ENCODE results near the gene SLC14A1. TPM values are rescaled to one million over a fixed set of nuclear protein-coding genes. Genes with fewer than 3 reads are reported as not detected.

Gene SLC14A1
- total and polyA plus RNA-seq, 2 donors from 2014 or later: 8.5 to 15.3 TPM

- FAIRE-seq (no peak), DNase-seq (no peak)
- H3K9ac ChIP-seq (ENCODE audit: low read length in 3 of 3): no peak overlapping the region
- no peaks in the 10 kb centered on the region for H3K36me3 ChIP-seq (ENCODE audit: control insufficient read depth in 2 of 3, insufficient read depth in 3 of 3, low read length in 3 of 3)
- H3K27me3 ChIP-seq (ENCODE audit: control insufficient read depth, insufficient read depth, low read length): no peaks in the 10 kb centered on the region
- H3K9me3 ChIP-seq (ENCODE audit: control insufficient read depth in 2 of 3, insufficient read depth in 1 of 3, low read length in 3 of 3): no peaks in the 10 kb centered on the region
- no peak overlapping the region for H3K27ac ChIP-seq (ENCODE audit: low read depth in 2 of 2, low read length in 2 of 2)
- intact Hi-C loops (cut with DNase I): no loop called here
- H3K4me1 ChIP-seq (ENCODE audit: control insufficient read depth in 2 of 3, insufficient read depth in 2 of 3, low read depth in 1 of 3, low read length in 3 of 3): no peaks in the 10 kb centered on the region
- no peak for TF ChIP-seq CTCF (IDR thresholded peaks at IDR 0.05; ENCODE audit: borderline replicate concordance, extremely low read depth, insufficient read depth)
- H3K4me3 ChIP-seq (ENCODE audit: low read length in 3 of 3): no peak overlapping the region
These were observed 11.0 kb downstream of the SLC14A1 start for GRCh38 chr18:45734944-45735343.

DNA sequence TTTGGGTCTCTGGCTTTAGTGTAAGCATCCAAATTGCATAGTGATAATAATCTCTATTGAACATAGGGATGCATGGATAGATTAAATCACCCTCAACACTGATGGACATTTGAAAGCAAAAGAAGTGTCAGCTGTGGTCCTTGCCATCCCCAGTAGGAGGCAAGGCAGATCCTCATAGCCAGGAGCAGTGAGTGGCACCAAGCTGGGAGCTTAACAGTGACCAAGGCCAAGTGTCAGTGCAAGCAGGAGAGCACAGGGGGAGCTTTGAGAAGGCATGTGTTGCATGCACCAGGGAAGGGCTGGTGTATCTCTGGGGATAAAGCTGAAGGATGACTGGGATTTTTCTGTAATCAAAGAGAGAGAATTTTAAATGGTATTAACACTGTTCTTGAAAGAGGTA is 14.7 kb downstream of the SLC14A1 start:
- no peaks in the 10 kb centered on the region for H3K36me3 ChIP-seq (ENCODE audit: control insufficient read depth in 2 of 3, insufficient read depth in 3 of 3, low read length in 3 of 3)
- no peaks in the 10 kb centered on the region for H3K4me1 ChIP-seq (ENCODE audit: control insufficient read depth in 2 of 3, insufficient read depth in 2 of 3, low read depth in 1 of 3, low read length in 3 of 3)
- FAIRE-seq (no peak), DNase-seq (no peak)
- H3K4me3 ChIP-seq (ENCODE audit: low read length in 3 of 3): no peak overlapping the region
- no peaks in the 10 kb centered on the region for H3K27me3 ChIP-seq (ENCODE audit: control insufficient read depth, insufficient read depth, low read length)
- no peak for TF ChIP-seq CTCF (IDR thresholded peaks at IDR 0.05; ENCODE audit: borderline replicate concordance, extremely low read depth, insufficient read depth)
- no peak overlapping the region for H3K9ac ChIP-seq (ENCODE audit: low read length in 3 of 3)
- intact Hi-C loops (cut with DNase I): no loop called here
- no peaks in the 10 kb centered on the region for H3K9me3 ChIP-seq (ENCODE audit: control insufficient read depth in 2 of 3, insufficient read depth in 1 of 3, low read length in 3 of 3)
- no peak overlapping the region for H3K27ac ChIP-seq (ENCODE audit: low read depth in 2 of 2, low read length in 2 of 2)

DNA sequence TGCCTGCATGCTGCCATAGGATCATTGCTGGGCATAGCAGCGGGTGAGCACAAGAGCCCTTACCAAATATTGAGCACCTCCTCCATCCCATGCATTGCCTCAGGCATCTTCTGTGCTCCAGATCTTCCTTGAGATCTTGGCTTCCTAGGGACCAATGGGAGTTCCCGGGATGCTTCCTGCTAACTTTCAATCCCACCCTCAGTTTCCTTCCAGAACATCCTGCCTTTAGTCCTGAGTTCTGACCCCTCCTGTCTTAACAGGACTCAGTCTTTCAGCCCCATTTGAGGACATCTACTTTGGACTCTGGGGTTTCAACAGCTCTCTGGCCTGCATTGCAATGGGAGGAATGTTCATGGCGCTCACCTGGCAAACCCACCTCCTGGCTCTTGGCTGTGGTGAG is 15.3 kb downstream of the SLC14A1 start:
- FAIRE-seq: no peak

More for the DNA sequence above, 15.3 kb downstream of the SLC14A1 start:
- Histone ChIP-seq H3K9me3 (ENCODE audit: control insufficient read depth in 2 of 3, insufficient read depth in 1 of 3, low read length in 3 of 3) (no peaks in the 10 kb centered on the region), H3K27ac (ENCODE audit: low read depth in 2 of 2, low read length in 2 of 2) (no peak overlapping the region), H3K4me3 (ENCODE audit: low read length in 3 of 3) (no peak overlapping the region), H3K36me3 (ENCODE audit: control insufficient read depth in 2 of 3, insufficient read depth in 3 of 3, low read length in 3 of 3) (no peaks in the 10 kb centered on the region), H3K9ac (ENCODE audit: low read length in 3 of 3) (no peak overlapping the region), H3K4me1 (ENCODE audit: control insufficient read depth in 2 of 3, insufficient read depth in 2 of 3, low read depth in 1 of 3, low read length in 3 of 3) (no peaks in the 10 kb centered on the region), H3K27me3 (ENCODE audit: control insufficient read depth, insufficient read depth, low read length) (no peaks in the 10 kb centered on the region)
- no peak for DNase-seq
- intact Hi-C loops (cut with DNase I): no loop called here
- TF ChIP-seq CTCF (IDR thresholded peaks at IDR 0.05; ENCODE audit: borderline replicate concordance, extremely low read depth, insufficient read depth): no peak
